ENCODE results near the gene RNFT2.
A peak's percentile ranks its signal among the peaks of the same experiment; 100 is the strongest.
"Not testable (repeated sequence)": the region's sequence is repeated elsewhere in the genome, so short reads cannot be mapped to it uniquely, and the experiment has no call there.

RNFT2 gene

DNA sequence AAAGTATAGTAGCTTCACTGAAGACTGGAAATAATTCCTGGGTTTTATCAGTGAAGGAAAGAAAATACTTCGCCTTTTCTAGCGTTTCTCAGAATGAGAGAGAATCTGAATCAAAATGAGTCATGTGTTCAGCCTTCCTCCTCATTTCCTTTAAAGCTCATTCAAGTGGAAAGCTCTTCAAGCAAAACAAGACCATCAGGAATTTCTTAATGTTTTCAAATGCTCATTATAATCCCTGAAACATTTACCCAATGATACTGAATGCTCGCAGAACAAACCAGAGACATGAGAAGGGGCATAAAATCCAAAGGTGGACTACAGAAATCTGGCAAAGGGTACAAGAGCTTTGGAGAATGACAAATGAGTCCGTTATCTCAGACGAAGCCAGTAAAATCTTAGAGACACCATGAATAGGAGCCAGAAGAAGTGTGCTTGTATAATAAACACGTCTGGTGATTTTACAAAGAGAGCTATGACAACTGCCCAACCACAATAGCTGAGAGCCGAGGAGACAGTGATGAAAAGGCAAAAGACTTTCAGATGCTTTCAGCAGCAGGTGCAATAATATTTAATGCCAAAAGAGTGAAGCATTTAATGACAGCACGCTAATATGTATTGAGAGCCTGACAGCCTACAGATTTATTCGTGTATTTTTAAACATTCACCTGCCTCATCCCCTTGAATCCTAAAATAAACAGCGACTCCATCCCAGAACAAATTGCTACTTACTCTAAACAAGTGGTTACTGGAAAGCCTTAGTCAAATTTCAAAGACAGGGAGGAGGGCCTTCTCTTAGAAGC, 19.3 kb upstream of the RNFT2 start:
- no peak for TF ChIP-seq POLR2A (IDR thresholded peaks at IDR 0.05; ENCODE audit: low read length)
- TF ChIP-seq GATA1 (IDR thresholded peaks at IDR 0.05; ENCODE audit: low read depth, low read length): no peak
- DNase-seq: no peak

DNA sequence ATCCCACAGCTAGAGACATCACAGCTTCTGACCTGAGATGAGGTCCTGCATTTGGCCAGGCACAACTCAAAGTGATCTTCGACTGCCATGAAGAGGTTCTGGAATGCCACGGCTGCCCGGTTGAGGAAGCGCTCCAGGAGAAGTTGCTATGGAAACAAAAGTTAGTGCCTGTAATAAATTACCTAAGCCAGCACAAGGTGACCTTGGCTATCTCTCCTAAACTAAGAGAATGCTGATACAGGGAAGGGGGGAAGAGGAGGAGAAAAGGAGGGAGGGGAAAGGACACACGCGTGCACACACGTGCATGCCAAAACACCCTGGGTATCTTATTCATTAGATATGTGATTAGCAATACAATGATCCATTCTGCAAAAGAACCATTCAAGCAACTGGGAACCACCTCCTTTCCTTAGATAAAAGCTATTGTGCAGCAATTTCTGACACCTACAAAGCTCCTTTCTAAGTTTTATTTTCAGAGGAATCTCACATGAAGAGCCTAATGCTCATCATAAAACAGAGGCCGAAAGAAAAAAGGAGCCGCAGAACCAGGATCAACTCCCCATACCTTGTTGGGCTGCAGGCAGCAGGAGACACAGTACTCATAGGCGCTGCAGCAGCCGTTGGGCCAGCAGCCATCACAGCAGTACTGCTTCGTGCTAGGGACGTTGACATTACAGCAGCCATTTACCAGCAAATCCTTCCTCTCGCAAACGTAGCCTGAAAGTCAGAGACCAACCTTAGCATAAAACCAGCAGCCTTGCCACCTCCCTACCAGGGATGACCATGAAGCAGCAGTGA, 18.2 kb upstream of the RNFT2 start:
- no peak for TF ChIP-seq POLR2A (IDR thresholded peaks at IDR 0.05; ENCODE audit: low read length)
- no peak for TF ChIP-seq GATA1 (IDR thresholded peaks at IDR 0.05; ENCODE audit: low read depth, low read length)
- no peak for DNase-seq

DNA sequence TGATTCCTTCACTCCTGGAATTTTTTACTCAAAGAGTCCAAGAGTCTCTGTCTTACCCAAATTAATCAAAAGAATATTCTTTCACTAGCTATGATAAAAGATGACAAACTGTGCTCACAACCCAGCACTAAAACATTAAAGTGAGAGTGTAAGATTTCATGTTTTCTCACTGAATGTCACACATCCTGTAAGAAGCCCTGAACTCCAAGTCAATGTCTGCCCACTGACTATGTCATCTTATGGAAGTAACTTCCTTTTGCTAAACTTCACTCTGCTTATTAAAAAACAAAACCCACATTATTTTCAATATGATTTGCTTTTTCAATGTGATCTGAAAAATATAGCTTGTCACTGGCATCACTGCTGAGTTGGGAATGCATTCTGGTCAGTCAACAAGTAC, 15.9 kb upstream of the RNFT2 start:
- no peak for TF ChIP-seq POLR2A (IDR thresholded peaks at IDR 0.05; ENCODE audit: low read length)
- no peak for TF ChIP-seq GATA1 (IDR thresholded peaks at IDR 0.05; ENCODE audit: low read depth, low read length)
- no peak for DNase-seq

DNA sequence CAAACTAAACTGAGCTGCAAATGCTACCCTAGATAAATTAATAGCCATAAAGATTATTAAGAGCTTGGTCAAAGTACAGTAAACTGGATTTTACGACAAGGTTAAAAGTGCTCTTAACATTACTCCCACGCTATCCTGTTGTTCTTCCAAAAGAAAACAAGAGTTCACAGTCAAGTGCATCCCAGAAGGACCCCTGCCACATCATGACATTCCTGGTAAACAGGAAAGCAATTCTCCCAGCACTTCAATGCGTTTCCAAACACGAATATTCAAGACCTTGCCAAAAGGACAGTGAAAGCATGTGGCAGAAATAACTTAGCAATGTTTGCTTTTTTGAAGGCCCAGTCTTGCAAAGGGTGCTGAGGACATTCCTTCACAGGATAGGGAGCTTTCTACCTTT, 11.4 kb upstream of the RNFT2 start:
- no peak for TF ChIP-seq POLR2A (IDR thresholded peaks at IDR 0.05; ENCODE audit: low read length)
- no peak for TF ChIP-seq GATA1 (IDR thresholded peaks at IDR 0.05; ENCODE audit: low read depth, low read length)
- no peak for DNase-seq

DNA sequence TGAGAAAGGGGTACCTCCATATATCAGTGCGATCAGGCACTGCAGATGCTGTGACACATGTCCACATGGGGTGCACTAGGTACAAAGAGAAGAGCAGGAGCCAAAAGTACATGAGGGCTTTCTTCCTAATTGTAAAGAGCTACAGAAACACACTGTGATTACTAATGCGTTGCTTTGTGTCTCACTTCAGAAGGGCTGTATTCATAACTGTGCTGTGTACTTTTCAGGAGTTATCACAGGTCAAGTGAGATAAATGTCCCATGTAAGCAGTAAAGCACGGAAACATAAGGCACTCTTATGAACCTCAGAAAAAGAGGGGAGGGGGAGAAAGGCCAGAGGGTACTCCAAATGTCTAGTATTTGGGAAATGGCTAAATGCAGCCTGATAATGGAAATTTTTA, 10.9 kb upstream of the RNFT2 start:
- DNase-seq: no peak
- no peak for TF ChIP-seq POLR2A (IDR thresholded peaks at IDR 0.05; ENCODE audit: low read length)
- no peak for TF ChIP-seq GATA1 (IDR thresholded peaks at IDR 0.05; ENCODE audit: low read depth, low read length)

DNA sequence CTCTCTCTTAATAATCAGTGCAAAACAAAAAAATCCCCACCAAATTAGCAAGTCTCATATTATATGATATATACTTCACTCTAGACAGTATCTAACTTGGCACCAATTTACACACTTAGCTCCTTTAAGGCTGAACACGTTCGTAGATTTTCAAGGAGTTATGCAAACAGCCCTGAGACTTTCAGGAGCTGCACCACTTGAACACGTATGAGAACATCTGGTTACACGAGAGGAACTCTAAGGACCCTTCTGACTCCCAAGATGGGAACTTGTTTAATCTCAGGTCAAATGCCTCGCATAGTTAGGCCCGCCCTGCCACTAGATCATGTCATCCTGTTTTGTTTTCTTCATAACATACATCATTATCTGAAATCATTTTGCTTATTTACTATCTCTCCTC, 10.2 kb upstream of the RNFT2 start:
- TF ChIP-seq GATA1 (IDR thresholded peaks at IDR 0.05; ENCODE audit: low read depth, low read length) (no peak), POLR2A (IDR thresholded peaks at IDR 0.05; ENCODE audit: low read length) (no peak)
- no peak for DNase-seq

DNA sequence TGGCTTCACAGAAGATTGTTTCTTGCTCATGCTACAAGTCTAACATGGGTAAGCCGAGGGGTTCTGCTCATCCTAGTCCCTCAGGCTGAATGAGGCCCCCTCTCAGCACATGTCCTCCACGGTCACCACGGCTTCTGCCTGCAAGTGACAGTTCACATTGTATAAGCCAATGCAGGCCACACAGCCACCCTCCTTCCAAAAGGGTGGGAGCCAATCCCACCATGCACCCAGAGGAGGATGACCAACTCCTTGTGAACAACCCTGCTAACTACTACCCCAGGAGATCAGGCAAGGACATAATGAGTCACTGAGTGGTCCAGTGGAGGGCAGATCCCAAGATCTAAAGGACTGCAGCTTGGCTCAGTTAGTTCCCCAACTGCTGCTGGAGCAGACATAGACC, 6.3 kb upstream of the RNFT2 start:
- DNase-seq: no peak
- no peak for TF ChIP-seq POLR2A (IDR thresholded peaks at IDR 0.05; ENCODE audit: low read length)
- TF ChIP-seq GATA1 (IDR thresholded peaks at IDR 0.05; ENCODE audit: low read depth, low read length): no peak

DNA sequence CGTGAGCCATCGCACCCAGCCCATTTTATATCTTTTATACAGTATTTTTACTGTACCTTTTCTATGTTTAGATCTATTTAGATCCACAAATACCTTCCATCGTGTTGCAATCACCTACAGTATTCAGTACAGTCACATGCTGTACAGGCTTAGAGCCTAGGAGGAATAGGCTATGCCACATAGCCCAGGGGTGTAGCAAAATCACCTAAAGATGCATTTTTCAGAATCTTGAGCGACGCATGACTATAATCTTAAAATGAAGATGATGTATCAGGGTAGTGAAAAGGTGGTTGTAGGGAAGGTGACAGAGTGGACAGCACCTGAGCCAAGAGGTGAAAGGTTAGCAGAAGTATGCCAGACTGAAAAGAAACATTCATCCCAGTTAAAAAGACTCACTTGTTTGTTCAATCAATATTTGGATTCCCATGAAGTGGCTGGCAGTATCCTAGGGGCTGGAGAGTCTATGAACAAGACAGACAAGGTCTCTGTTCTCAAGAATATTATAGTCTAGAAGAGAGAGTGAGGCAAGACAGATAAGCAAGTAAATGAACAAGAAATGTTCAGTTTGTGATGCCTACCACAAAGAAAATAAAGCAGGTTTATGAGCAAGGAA, 3.9 kb upstream of the RNFT2 start:
- TF ChIP-seq GATA1 (IDR thresholded peaks at IDR 0.05; ENCODE audit: low read depth, low read length) (no peak), POLR2A (IDR thresholded peaks at IDR 0.05; ENCODE audit: low read length) (no peak)

DNA sequence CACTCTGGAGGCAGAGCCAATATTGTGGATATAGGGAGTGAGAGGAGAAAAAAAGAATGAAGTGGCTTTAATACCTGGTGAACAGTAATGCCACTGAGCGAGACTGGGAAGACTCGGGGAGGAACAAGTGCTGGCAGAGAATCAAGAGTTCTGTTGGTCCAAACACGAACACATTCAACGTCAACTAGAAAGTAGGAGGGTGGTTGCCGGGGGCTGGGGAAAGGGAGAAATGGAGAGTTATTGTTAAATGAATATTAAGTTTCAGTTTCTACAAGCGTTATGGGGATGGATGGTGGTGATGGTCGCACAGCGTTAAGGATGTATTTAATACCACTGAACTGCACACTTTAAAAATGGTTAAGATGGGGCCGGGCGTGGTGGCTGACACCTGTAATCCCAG, 3.0 kb upstream of the RNFT2 start:
- no peak for DNase-seq
- TF ChIP-seq GATA1 (IDR thresholded peaks at IDR 0.05; ENCODE audit: low read depth, low read length): no peak

More for the DNA sequence above, 3.9 kb upstream of the RNFT2 start:
- no peak for DNase-seq

DNA sequence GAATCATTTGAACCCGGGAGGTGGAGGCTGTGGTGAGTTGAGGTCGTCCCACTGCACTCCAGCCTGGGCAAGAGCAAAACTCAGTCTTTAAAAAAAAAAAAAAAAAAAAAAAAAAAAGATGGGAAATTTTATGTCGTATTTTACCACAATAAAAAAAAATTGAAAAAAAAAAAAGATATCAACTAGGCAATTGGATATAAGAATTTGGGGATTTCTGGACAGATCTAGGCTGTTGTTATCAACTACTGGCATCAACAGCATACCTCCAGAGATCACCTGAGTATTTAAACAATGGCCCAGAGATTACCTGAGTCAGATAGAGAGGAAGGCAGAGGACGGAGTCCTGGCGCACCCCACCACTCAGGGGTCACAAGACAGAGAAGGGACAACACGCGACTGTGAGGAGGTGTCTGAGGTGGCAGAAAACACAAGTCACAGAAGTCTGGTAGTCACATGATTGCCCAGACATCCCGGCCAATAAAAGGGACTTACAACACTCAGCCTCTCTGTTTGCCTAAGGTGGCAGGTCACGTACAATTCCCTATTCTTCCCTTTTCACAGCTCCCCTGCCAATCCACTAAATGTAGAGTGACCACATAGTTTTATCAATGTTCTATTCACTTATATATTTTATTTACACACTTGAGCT, 2.0 kb upstream of the RNFT2 start:
- peak; percentile 18 to 25 for DNase-seq
- TF ChIP-seq GATA1 (IDR thresholded peaks at IDR 0.05; ENCODE audit: low read depth, low read length) (no peak), POLR2A (IDR thresholded peaks at IDR 0.05; ENCODE audit: low read length) (no peak)

DNA sequence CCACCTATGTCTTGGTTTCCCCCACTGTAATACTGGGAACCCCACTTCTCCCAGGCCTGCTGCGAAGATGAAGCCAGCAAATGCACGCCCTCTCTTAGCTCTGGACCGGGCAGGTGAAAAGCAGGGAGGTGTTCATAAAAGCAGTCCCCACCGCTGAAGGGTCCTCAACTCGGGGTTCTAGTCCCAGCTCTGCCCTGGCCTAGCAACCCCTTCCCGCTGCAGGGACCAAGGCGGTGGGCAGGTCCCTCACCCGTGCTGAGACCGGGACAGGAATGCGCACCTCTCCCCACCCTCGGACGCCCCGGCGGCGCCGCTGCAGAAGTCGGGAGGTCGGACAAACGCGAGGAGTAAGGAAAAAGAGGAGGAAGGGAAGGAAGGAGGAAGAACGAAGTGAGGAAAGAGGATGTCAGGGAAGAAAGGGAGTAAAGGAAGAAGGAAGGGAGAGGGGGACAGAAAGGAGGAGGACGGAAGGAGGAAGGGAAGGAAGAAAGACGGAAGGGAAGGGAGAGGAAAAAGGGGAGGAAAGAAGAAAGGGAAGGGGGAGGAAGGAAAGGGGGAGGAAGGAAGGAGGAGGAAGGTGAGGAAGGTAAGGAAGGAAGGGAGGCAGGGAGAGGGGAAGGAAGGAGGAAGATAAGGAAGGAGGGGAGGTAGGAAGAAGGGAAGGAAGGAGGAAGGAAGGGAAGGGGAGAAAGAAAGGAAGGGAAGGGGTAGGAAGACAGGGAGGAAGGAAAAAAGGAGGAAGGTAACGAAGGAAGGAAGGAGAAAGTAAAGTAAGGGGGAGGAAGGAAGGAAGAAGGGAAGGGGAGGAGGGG, 947 bp upstream of the RNFT2 start:
- peak; percentile 10 to 31 for DNase-seq
- no peak for TF ChIP-seq POLR2A (IDR thresholded peaks at IDR 0.05; ENCODE audit: low read length)
- no peak for TF ChIP-seq GATA1 (IDR thresholded peaks at IDR 0.05; ENCODE audit: low read depth, low read length)

DNA sequence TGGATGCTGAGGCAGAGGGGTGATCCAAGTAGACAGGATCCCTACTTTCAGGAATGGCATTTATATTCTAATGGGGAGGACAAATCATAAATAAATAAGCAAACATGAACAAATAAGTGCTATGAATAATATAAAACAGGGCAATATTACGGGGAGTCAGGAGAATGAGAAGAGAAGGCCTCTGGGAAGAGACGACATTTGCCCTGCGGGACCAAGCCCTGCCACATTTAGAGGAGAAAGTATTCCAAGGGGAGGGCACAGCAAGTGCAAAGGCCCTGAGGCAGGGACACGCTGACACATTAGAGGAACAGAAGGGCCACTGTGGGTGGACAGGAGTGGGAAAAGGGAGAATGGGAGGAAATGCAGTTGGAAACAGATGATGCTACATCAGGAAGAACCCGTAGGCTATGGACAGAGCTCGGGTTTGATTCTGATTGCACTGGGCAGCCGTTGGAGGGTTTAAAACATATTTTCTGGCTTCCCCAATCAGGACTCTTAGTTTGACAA, 1.3 kb downstream of the RNFT2 start:
- TF ChIP-seq GATA1 (IDR thresholded peaks at IDR 0.05; ENCODE audit: low read depth, low read length) (no peak), POLR2A (IDR thresholded peaks at IDR 0.05; ENCODE audit: low read length) (no peak)
- DNase-seq: no peak

DNA sequence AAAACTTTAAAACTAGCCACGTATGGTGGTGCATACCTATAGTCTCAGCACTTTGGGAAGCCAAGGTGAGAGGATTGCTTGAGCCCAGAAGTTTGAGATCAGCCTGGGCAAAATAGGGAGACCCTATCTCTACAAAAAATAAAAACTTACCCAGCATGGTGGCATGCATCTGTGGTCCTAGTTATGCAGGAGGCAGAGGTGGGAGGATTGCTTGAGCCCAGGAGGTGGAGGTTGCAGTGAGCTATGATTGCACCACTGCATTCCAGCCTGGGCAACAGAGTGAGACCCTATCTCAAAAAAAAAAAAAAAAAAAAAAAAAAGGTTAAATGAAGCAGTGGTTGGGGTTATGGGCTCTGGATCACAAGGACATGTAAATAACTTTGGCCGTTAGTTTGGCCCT, 4.7 kb downstream of the RNFT2 start:
- DNase-seq: not testable (repeated sequence)

Measured in erythroblast (primary cell).